Activated T-cell treated with anti-CD3 and anti-CD28 coated beads, Interleukin-2, amount 50 U/mL, for 4 hours (primary cell): ENCODE results near the gene SLC9A9. TPM values are rescaled to one million over a fixed set of nuclear protein-coding genes. Genes with fewer than 3 reads are reported as not detected.

Experiments used
- ATAC-seq, 2 donors: fragments of 200-7000 bp; cut with Tn5 transposase; one replicate each; pipeline ENCODE4 v1.10.0; 2021
- DNase-seq: peaks from one replicate; pipeline ENCODE4 v3.0.0-alpha.2; 2020
- H3K27me3 Mint-ChIP-seq: one replicate; pipeline ENCODE4 v1.8.0; 2021; ENCODE audit warnings: low read depth, mixed read lengths
- H3K36me3 Mint-ChIP-seq: one replicate; pipeline ENCODE4 v1.8.0; 2022; ENCODE audit warnings: mixed read lengths; ENCODE audit not compliant: insufficient read depth
- H3K4me1 Mint-ChIP-seq: one replicate; pipeline ENCODE4 v1.8.0; 2021; ENCODE audit warnings: low read depth, mixed read lengths
- H3K4me3 Mint-ChIP-seq: one replicate; pipeline ENCODE4 v1.8.0; 2021; ENCODE audit warnings: mild to moderate bottlenecking, moderate library complexity, mixed read lengths
- H3K9me3 Mint-ChIP-seq: one replicate; pipeline ENCODE4 v1.8.0; 2021; ENCODE audit warnings: mixed read lengths
- total RNA-seq, 3 donors: library from RNA; stranded (reverse); gene quantifications; one replicate each; pipeline ENCODE4 v1.2.1, GENCODE V29; 2021

Gene SLC9A9
- total RNA-seq, 3 donors from 2014 or later, result 0.56 to 0.98 (median 0.87) TPM

- no peaks in the 10 kb centered on the region for H3K9me3 Mint-ChIP-seq
- H3K4me1 Mint-ChIP-seq, result peaks cover 22% of the 10 kb centered on the region
- no peak overlapping the region for H3K4me3 Mint-ChIP-seq
- DNase-seq (no peak), ATAC-seq (no peak)
- no peaks in the 10 kb centered on the region for H3K27me3 Mint-ChIP-seq
- peaks cover 14% of the 10 kb centered on the region for H3K36me3 Mint-ChIP-seq
These were observed 481.1 kb downstream of the SLC9A9 start for GRCh38 chr3:143367171-143367570.

DNA sequence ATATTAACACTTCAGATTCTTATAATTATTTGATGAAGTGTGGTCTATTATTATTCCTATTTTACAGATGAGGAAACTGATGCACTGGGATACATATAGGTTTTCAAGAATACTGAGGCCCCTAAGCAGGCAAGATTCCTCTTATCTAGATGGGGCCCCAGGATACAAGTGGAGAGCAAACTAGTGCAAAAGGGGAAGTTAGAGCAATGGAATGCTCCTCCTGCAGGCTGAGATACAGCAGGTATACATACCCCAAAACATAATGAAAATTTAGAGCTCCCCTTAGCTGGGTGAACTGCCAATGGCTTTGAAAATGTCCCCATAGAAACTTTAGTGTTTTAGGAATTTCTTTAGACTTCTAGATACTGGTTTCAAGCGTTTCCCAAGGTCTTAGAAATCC, 481.6 kb downstream of the SLC9A9 start:
- peaks cover 27% of the 10 kb centered on the region for H3K4me1 Mint-ChIP-seq
- ATAC-seq (no peak), DNase-seq (no peak)
- peaks cover 14% of the 10 kb centered on the region for H3K36me3 Mint-ChIP-seq
- no peak overlapping the region for H3K4me3 Mint-ChIP-seq
- no peaks in the 10 kb centered on the region for H3K9me3 Mint-ChIP-seq
- no peaks in the 10 kb centered on the region for H3K27me3 Mint-ChIP-seq

DNA sequence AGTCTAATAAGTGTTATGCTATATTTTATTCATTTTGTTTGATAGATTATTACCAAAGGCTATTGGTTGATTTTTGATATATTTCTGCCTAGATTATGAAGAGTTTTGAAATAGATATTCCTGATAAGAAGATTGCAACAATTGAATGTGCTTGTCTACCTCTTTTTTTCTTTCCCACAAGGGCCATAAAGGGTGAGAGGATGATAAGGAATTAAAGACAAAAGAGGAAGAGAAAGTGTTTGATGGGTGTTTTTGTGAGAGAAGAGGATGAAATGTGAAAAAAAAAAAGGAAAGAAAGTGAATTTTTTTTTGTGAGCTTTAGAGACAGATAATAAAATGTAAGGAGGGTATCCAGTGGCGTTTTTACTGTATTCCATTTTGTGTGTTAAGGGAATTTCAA, 484.3 kb downstream of the SLC9A9 start:
- DNase-seq, result no peak
- Mint-ChIP-seq H3K36me3 (peaks cover 16% of the 10 kb centered on the region), H3K27me3 (no peaks in the 10 kb centered on the region), H3K4me3 (no peak overlapping the region), H3K4me1 (peaks cover 27% of the 10 kb centered on the region), H3K9me3 (no peaks in the 10 kb centered on the region)
- ATAC-seq, result no peak

DNA sequence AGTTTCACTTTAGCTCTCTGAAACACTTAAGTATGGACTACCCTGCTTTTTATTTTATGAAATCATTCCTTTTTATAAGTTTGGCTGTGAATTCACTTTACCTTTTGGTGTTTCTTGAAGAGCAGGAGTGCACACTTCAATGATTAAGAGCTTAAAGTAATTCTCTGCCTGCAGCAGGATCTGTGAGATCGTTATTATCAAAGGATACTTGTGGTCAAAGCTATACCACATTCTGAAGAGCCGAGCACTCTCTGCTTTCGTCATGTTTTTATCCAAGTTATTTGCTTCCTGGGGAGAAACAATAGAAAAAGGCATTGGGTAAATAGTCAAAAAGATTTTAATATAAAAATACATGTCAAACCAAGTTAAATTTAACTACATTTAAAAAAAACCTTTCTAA, 485.0 kb downstream of the SLC9A9 start:
- no peaks in the 10 kb centered on the region for H3K9me3 Mint-ChIP-seq
- peaks cover 27% of the 10 kb centered on the region for H3K4me1 Mint-ChIP-seq
- no peaks in the 10 kb centered on the region for H3K27me3 Mint-ChIP-seq
- DNase-seq (no peak), ATAC-seq (no peak)
- peaks cover 16% of the 10 kb centered on the region for H3K36me3 Mint-ChIP-seq
- H3K4me3 Mint-ChIP-seq, result no peak overlapping the region

DNA sequence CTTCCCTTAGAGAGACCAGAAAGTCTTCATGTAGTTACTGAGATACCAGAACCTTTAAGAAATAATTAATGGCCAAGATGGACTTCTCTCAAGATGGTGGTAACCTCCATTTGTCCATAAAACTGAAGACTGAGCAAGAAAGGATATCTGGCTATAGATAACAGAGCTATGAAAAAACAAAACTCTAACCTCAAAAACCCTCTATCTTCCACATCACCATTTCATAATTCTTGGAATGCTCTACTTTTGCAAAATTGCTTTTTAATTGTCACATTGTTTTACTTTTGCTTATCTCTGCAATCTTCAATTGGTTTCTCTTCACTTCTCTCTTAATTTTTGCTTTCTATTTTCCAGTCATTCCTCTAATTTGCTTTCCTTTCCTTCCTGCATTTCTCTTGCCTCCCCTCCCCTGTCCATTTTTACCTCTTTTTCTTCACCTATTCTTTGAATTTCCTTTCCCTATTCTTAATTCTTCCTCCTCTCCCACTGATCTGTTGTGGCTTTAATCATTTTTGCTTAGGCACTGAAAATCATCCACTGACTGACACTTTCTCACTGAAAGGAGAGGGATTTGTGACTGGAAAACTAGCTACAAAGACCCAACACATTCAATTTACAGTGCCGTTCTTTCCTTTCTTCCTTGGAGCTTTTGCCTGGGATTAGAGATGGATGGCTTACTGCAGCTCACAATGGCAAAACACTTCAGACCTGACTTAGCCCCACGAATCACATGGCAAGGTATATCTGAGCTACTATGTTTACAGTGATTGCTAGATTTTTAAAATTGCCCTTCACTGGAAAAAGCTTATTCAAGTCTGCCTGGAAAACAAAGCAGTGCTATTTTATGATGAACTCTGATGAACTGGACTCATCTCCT, 485.9 kb downstream of the SLC9A9 start:
- DNase-seq (no peak), ATAC-seq (no peak)
- Mint-ChIP-seq H3K36me3 (peaks cover 15% of the 10 kb centered on the region), H3K9me3 (no peaks in the 10 kb centered on the region), H3K27me3 (no peaks in the 10 kb centered on the region), H3K4me3 (no peak overlapping the region), H3K4me1 (peaks cover 26% of the 10 kb centered on the region)

- Mint-ChIP-seq H3K27me3 (no peaks in the 10 kb centered on the region), H3K9me3 (no peaks in the 10 kb centered on the region)
These were observed 486.7 kb downstream of the SLC9A9 start for GRCh38 chr3:143361589-143361988.

GRCh38 chr3:143360244-143360643, 488.0 kb downstream of the SLC9A9 start:
- peaks cover 18% of the 10 kb centered on the region for H3K36me3 Mint-ChIP-seq
- H3K27me3 Mint-ChIP-seq, result no peaks in the 10 kb centered on the region
- no peak for DNase-seq
- ATAC-seq, result no peak
- H3K4me1 Mint-ChIP-seq, result peaks cover 26% of the 10 kb centered on the region
- no peaks in the 10 kb centered on the region for H3K9me3 Mint-ChIP-seq
- H3K4me3 Mint-ChIP-seq, result no peak overlapping the region

More at GRCh38 chr3:143361589-143361988, 486.7 kb downstream of the SLC9A9 start:
- Mint-ChIP-seq H3K4me3 (no peak overlapping the region), H3K4me1 (peaks cover 26% of the 10 kb centered on the region), H3K36me3 (peaks cover 18% of the 10 kb centered on the region)
- no peak for DNase-seq
- no peak for ATAC-seq

DNA sequence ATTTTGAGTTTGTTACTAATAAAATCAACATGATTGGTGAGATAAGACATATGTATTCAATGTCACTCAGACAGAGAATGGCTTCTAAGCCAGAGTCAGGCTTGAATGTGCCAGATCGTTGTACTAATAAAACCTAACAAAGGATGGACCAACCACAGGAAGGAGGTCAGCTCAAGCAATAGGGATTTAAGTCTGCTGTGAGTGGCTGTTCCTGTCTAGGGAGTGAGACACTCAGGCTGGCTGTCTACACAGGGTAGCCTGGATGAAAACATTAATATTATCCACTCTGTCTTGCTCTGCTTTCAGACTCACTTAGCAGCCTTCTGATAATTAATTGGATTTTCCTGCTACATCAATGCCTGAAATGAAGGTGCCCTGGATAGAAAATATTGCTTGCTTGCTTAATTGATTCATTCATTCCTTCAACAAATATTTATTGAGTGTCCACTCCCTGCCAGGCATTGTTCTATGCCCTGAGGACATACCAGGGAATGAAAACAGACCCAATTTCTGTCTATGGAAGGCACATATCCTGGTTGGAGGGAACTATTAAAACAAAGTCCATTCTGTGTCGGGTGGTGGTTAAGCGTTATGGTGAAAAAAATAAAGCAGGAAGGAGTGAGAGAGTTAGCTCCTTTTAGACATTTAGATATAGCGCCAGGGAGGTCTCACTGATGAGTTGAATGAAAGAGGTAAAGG, 489.3 kb downstream of the SLC9A9 start:
- no peak overlapping the region for H3K4me3 Mint-ChIP-seq
- DNase-seq, result no peak
- ATAC-seq, result no peak
- H3K4me1 Mint-ChIP-seq, result peaks cover 23% of the 10 kb centered on the region
- H3K36me3 Mint-ChIP-seq, result peaks cover 21% of the 10 kb centered on the region
- no peaks in the 10 kb centered on the region for H3K9me3 Mint-ChIP-seq
- no peaks in the 10 kb centered on the region for H3K27me3 Mint-ChIP-seq

GRCh38 chr3:143358155-143358792, 490.0 kb downstream of the SLC9A9 start:
- H3K27me3 Mint-ChIP-seq, result no peaks in the 10 kb centered on the region
- H3K4me1 Mint-ChIP-seq, result peaks cover 19% of the 10 kb centered on the region
- ATAC-seq (no peak), DNase-seq (no peak)
- peaks cover 21% of the 10 kb centered on the region for H3K36me3 Mint-ChIP-seq
- H3K9me3 Mint-ChIP-seq, result no peaks in the 10 kb centered on the region
- H3K4me3 Mint-ChIP-seq, result no peak overlapping the region

GRCh38 chr3:143357700-143358099, 490.6 kb downstream of the SLC9A9 start:
- peaks cover 21% of the 10 kb centered on the region for H3K36me3 Mint-ChIP-seq
- DNase-seq (no peak), ATAC-seq (no peak)
- no peak overlapping the region for H3K4me3 Mint-ChIP-seq
- H3K27me3 Mint-ChIP-seq, result no peaks in the 10 kb centered on the region
- peaks cover 13% of the 10 kb centered on the region for H3K4me1 Mint-ChIP-seq
- H3K9me3 Mint-ChIP-seq, result no peaks in the 10 kb centered on the region

DNA sequence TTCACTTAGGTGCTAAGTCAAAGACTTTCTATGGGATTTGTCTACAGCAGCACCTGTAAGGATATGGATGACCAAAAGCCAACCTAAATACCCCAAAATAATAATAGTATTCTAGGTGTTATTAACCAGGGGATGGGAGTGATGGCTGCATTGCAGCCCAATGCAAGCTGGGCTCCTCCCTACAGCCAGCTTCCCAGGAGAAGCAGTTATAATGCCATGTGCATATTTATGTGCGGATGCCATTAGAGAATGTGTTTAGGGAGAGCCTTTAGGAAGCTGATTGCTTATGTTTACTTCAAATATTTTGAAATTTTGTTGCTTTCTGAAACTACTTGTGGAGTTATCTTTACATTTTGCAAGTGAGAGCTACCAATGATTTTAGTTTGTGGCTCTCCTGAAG, 491.4 kb downstream of the SLC9A9 start:
- Mint-ChIP-seq H3K9me3 (no peaks in the 10 kb centered on the region), H3K27me3 (no peaks in the 10 kb centered on the region), H3K4me1 (peaks cover 8% of the 10 kb centered on the region), H3K36me3 (peaks cover 16% of the 10 kb centered on the region), H3K4me3 (no peak overlapping the region)
- DNase-seq (no peak), ATAC-seq (no peak)

GRCh38 chr3:143354342-143354741, 493.9 kb downstream of the SLC9A9 start:
- no peaks in the 10 kb centered on the region for H3K27me3 Mint-ChIP-seq
- no peaks in the 10 kb centered on the region for H3K9me3 Mint-ChIP-seq
- H3K36me3 Mint-ChIP-seq, result peaks cover 10% of the 10 kb centered on the region

DNA sequence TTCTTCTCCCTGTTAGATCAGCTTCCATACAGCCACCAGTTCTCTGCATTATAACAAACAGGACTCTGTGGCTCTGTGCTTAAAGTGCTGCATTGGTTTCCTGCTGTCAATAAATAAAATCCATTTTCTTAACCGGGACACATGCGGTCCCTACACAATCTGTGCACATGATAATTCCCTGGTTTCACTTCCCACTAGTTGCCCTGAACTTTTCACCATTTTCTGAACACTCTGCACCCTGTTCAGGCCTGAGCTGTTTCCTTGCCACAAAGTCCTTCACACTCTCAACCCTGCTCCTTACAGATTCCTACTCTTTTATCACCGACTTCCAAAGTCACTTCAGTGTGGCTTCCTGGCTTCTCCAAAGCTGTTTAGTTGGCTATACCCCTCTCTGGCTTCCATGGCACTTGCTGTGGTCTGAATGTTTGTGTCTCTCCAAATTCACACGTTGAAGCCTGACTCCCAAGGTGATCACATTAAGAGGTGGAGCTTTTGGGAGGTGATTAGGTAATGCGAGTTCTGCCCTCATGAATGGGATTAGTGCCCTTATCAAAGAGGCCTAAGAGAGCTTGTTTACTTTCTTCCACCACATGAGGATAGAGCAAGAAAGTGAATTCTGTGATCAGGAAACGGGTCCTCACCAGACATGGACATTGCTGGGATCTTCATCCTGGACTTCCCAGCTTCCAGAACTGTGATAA, 495.3 kb downstream of the SLC9A9 start:
- H3K9me3 Mint-ChIP-seq, result no peaks in the 10 kb centered on the region
- no peaks in the 10 kb centered on the region for H3K27me3 Mint-ChIP-seq
- no peak for ATAC-seq

More at GRCh38 chr3:143354342-143354741, 493.9 kb downstream of the SLC9A9 start:
- DNase-seq (no peak), ATAC-seq (no peak)
- H3K4me1 Mint-ChIP-seq, result peaks cover 24% of the 10 kb centered on the region
- H3K4me3 Mint-ChIP-seq, result no peak overlapping the region

More for the DNA sequence above, 495.3 kb downstream of the SLC9A9 start:
- no peak for DNase-seq
- peaks cover 38% of the 10 kb centered on the region for H3K4me1 Mint-ChIP-seq
- H3K4me3 Mint-ChIP-seq, result no peak overlapping the region
- peaks cover 7% of the 10 kb centered on the region for H3K36me3 Mint-ChIP-seq
